HCT116 (cell line): ENCODE measurements around the gene ACAD9. TPM values are rescaled to one million over a fixed set of nuclear protein-coding genes. Genes with fewer than 3 reads are reported as not detected.

Source experiments
- ATAC-seq: fragments of 200-7000 bp; cut with Tn5 transposase; 2 replicates; pipeline ENCODE4 v1.9.1; 2020; ENCODE audit warnings: mild to moderate bottlenecking, moderate library complexity
- BruUV-seq: library from RNA; stranded (reverse); fragments of 400-500 nt; replicated peaks from 2 replicates; lab custom pipeline; 2021; lab: Mats Ljungman, UMichigan
- CTCF ChIA-PET: fragments of 300-600 bp; sonication (Branson Sonifier 250); formaldehyde crosslinking; loops from one replicate; lab custom pipeline; 2021; ENCODE audit warnings: antibody characterized with exemption; lab: Charles Lee
- POLR2A ChIA-PET: fragments of 300-600, 350-600 bp; sonication (Branson Sonifier 250); formaldehyde crosslinking; loops from one replicate; lab custom pipeline; 2021; ENCODE audit warnings: antibody characterized with exemption; lab: Charles Lee
- RAD21 ChIA-PET, 2 experiments: fragments of 300-600 bp; sonication (Branson Sonifier 250); formaldehyde crosslinking; loops; one replicate each; lab custom pipeline; 2023; ENCODE audit warnings: low total read pairs in 2 of 2; ENCODE audit not compliant: uncharacterized antibody in 2 of 2, unreplicated experiment in 2 of 2, low non-redundant PET in 1 of 2; lab: Charles Lee
- DNase-seq: peaks from one replicate; pipeline ENCODE4 v3.0.0-alpha.2; 2010; ENCODE audit warnings: low read depth, low spot score
- H2AFZ ChIP-seq: fragments of 200-600 bp; shearing (Covaris generic), sonication (generic); 2 replicates; pipeline ENCODE4 v1.6.1; 2017; ENCODE audit warnings: low read depth, mixed run types, mixed read lengths, antibody characterized with exemption, low read length; ENCODE audit not compliant: poor library complexity, severe bottlenecking
- H3K27ac ChIP-seq: 2 replicates; pipeline ENCODE4 v1.5.1; 2012; ENCODE audit warnings: low read depth, low read length
- H3K27me3 ChIP-seq: fragments of 200-600 bp; sonication (generic); 2 replicates; pipeline ENCODE4 v1.6.1; 2016; ENCODE audit warnings: mixed run types, low read length, mixed read lengths; ENCODE audit not compliant: insufficient read depth
- H3K36me3 ChIP-seq, 2 experiments: fragments of 200-500 bp in 1 of 2; fragments of 200-600 bp in 1 of 2; sonication (Bioruptor generic) in 1 of 2; sonication (generic) in 1 of 2; 2 replicates each; pipeline versions ENCODE4 v1.5.1 to v1.6.1; 2014 to 2016; ENCODE audit warnings: low read length in 2 of 2, inconsistent platforms in 1 of 2, mixed read lengths in 1 of 2, mixed run types in 1 of 2; ENCODE audit not compliant: insufficient read depth in 2 of 2, control insufficient read depth in 1 of 2
- H3K4me1 ChIP-seq, 2 experiments: fragments of 200-600 bp in 1 of 2; sonication (generic) in 1 of 2; 2 replicates each; pipeline versions ENCODE4 v1.5.1 to v1.6.1; 2012 to 2017; ENCODE audit warnings: low read length in 2 of 2, inconsistent platforms in 1 of 2, mild to moderate bottlenecking in 1 of 2, mixed read lengths in 1 of 2, mixed run types in 1 of 2, moderate library complexity in 1 of 2; ENCODE audit not compliant: insufficient read depth in 2 of 2, control insufficient read depth in 1 of 2
- H3K4me2 ChIP-seq: fragments of 200-600 bp; sonication (generic); 2 replicates; pipeline ENCODE4 v1.6.1; 2017; ENCODE audit warnings: mixed run types, low read length, mixed read lengths
- H3K4me3 ChIP-seq, 2 experiments: fragments of 200-600 bp in 1 of 2; sonication (generic) in 1 of 2; replicated peaks in 1 of 2; 2 replicates each; pipeline ENCODE4 v1.5.1; 2011 to 2016; ENCODE audit warnings: low read length in 2 of 2, control low read depth in 1 of 2, low read depth in 1 of 2, mild to moderate bottlenecking in 1 of 2, mixed read lengths in 1 of 2, mixed run types in 1 of 2
- H3K79me2 ChIP-seq: fragments of 200-600 bp; sonication (generic); 2 replicates; pipeline ENCODE4 v1.6.1; 2017; ENCODE audit warnings: mild to moderate bottlenecking, mixed run types, low read length, moderate library complexity, mixed read lengths; ENCODE audit not compliant: insufficient read depth
- H3K9ac ChIP-seq: fragments of 200-600 bp; sonication (generic); 2 replicates; pipeline ENCODE4 v1.6.1; 2016; ENCODE audit warnings: low read length, mixed read lengths
- H3K9me2 ChIP-seq: fragments of 200-600 bp; sonication (generic), shearing (Covaris generic); 2 replicates; pipeline ENCODE4 v1.6.1; 2017; ENCODE audit warnings: mixed run types, mild to moderate bottlenecking, moderate library complexity; ENCODE audit not compliant: insufficient read depth
- H3K9me3 ChIP-seq, 2 experiments: fragments of 200-500 bp in 1 of 2; fragments of 200-600 bp in 1 of 2; sonication (Bioruptor generic) in 1 of 2; sonication (generic) in 1 of 2; 2 replicates each; pipeline ENCODE4 v1.6.1; 2014 to 2017; ENCODE audit warnings: low read length in 2 of 2, mixed read lengths in 2 of 2, inconsistent platforms in 1 of 2, low read depth in 1 of 2, mild to moderate bottlenecking in 1 of 2, mixed run types in 1 of 2, moderate library complexity in 1 of 2; ENCODE audit not compliant: control insufficient read depth in 1 of 2, insufficient read depth in 1 of 2
- H4K20me1 ChIP-seq: fragments of 200-600 bp; sonication (generic), shearing (Covaris generic); 2 replicates; pipeline ENCODE4 v1.6.1; 2017; ENCODE audit warnings: mixed run types, mild to moderate bottlenecking, moderate library complexity; ENCODE audit not compliant: insufficient read depth
- ATF3 ChIP-seq: IDR thresholded peaks from 2 replicates; pipeline ENCODE4 v1.6.1; 2012
- CBX3 ChIP-seq: IDR thresholded peaks from 2 replicates; pipeline ENCODE4 v1.6.1; 2012; ENCODE audit warnings: low read depth
- CEBPB ChIP-seq: IDR thresholded peaks from 2 replicates; pipeline ENCODE4 v1.6.1; 2012; ENCODE audit warnings: low read depth
- EGR1 ChIP-seq: IDR thresholded peaks from 2 replicates; pipeline ENCODE4 v1.6.1; 2012; ENCODE audit warnings: low read depth
- ELF1 ChIP-seq: IDR thresholded peaks from 2 replicates; pipeline ENCODE4 v1.6.1; 2012; ENCODE audit warnings: low read depth, borderline replicate concordance
- EZH2 ChIP-seq: fragments of 200-600 bp; sonication (generic); IDR thresholded peaks from 2 replicates; pipeline ENCODE4 v1.6.1; 2017; ENCODE audit warnings: antibody characterized with exemption, mixed run types
- FOSL1 ChIP-seq: IDR thresholded peaks from 2 replicates; pipeline ENCODE4 v1.6.1; 2012; ENCODE audit warnings: low read depth
- MAX ChIP-seq: IDR thresholded peaks from 2 replicates; pipeline ENCODE4 v1.6.1; 2012
- POLR2AphosphoS5 ChIP-seq: IDR thresholded peaks from 2 replicates; pipeline ENCODE4 v1.6.1; 2011; ENCODE audit warnings: mild to moderate bottlenecking, low read depth, low read length, moderate library complexity
- RAD21 ChIP-seq: IDR thresholded peaks from 2 replicates; pipeline ENCODE4 v1.6.1; 2012; ENCODE audit warnings: low read depth, mild to moderate bottlenecking
- SIN3A ChIP-seq: IDR thresholded peaks from 2 replicates; pipeline ENCODE4 v1.6.1; 2012; ENCODE audit warnings: low read depth
- SRF ChIP-seq: IDR thresholded peaks from 2 replicates; pipeline ENCODE4 v1.6.1; 2012; ENCODE audit warnings: low read depth
- YY1 ChIP-seq: IDR thresholded peaks from 2 replicates; pipeline ENCODE4 v1.6.1; 2011; ENCODE audit warnings: low read length, low read depth, moderate library complexity, mild to moderate bottlenecking; ENCODE audit not compliant: insufficient replicate concordance; ENCODE audit errors: extremely low read depth
- ZFX ChIP-seq: fragments of 450-650 bp; IDR thresholded peaks from 2 replicates; pipeline ENCODE4 v1.6.1; 2017
- ZNF274 ChIP-seq: fragments of 200-500 bp; sonication (Bioruptor generic); IDR thresholded peaks from 2 replicates; pipeline ENCODE4 v1.6.1; 2014; ENCODE audit warnings: mild to moderate bottlenecking, low read depth, low read length, inconsistent platforms
- intact Hi-C: fragments of 100-400 bp; cut with micrococcal nuclease; formaldehyde crosslinking; loops from 2 replicates; pipeline ENCODE4 v1.10.0; 2022
- total RNA-seq: library from RNA; stranded (reverse); gene quantifications from one replicate; pipeline ENCODE4 v1.2.1, GENCODE V29; 2021; ENCODE audit not compliant: unreplicated experiment

ACAD9 gene
- total RNA-seq, 1 experiment from 2014 or later: 55.8 TPM

- RAD21 ChIA-PET: no interaction called here
- no peaks in the 10 kb centered on the region for H4K20me1 ChIP-seq
- peaks cover 15 to 30% of the 10 kb centered on the region in 2 experiments; a peak in 3 of 4 replicates for H3K9me3 ChIP-seq
- no peaks in the 10 kb centered on the region for H3K4me1 ChIP-seq
- H3K27me3 ChIP-seq: no peaks in the 10 kb centered on the region
- POLR2A ChIA-PET: no interaction called here
- H2AFZ ChIP-seq: no peak overlapping the region
- CTCF ChIA-PET: no interaction called here
- ATAC-seq (no peak), DNase-seq (no peak)
- H3K9ac ChIP-seq: no peak overlapping the region
- no peaks in the 10 kb centered on the region for H3K79me2 ChIP-seq
- BruUV-seq: no TSS peak
- TF ChIP-seq CEBPB (no peak), EZH2 (no peak), ELF1 (no peak), SRF (no peak), POLR2AphosphoS5 (no peak), ZNF274 (no peak), ATF3 (no peak), RAD21 (no peak), FOSL1 (no peak), YY1 (no peak), SIN3A (no peak), EGR1 (no peak), ZFX (no peak)
- H3K4me3 ChIP-seq: no peak overlapping the region
- no peak overlapping the region for H3K27ac ChIP-seq
- no peaks in the 10 kb centered on the region for H3K9me2 ChIP-seq
- no peaks in the 10 kb centered on the region for H3K36me3 ChIP-seq
- no peak overlapping the region for H3K4me2 ChIP-seq
- intact Hi-C loops: no loop called here
These were observed 21.3 kb upstream of the ACAD9 start for GRCh38 chr3:128858167-128858566.

- Histone ChIP-seq H3K9me3 (peaks cover 15 to 23% of the 10 kb centered on the region in 2 experiments; a peak in 3 of 4 replicates), H3K4me1 (no peaks in the 10 kb centered on the region), H3K27me3 (no peaks in the 10 kb centered on the region), H3K27ac (no peak overlapping the region), H3K9me2 (no peaks in the 10 kb centered on the region), H3K4me3 (no peak overlapping the region), H4K20me1 (no peaks in the 10 kb centered on the region), H3K79me2 (no peaks in the 10 kb centered on the region), H3K4me2 (no peak overlapping the region), H3K9ac (no peak overlapping the region), H2AFZ (no peak overlapping the region), H3K36me3 (no peaks in the 10 kb centered on the region)
- CTCF ChIA-PET: no interaction called here
- DNase-seq: no peak
- no peak for ATAC-seq
- POLR2A ChIA-PET: no interaction called here
- RAD21 ChIA-PET: no interaction called here
- intact Hi-C loops: no loop called here
- BruUV-seq: no TSS peak
- no peak for TF ChIP-seq EZH2
- no peak for TF ChIP-seq SIN3A
- peak; percentile 100 for TF ChIP-seq CBX3
- TF ChIP-seq POLR2AphosphoS5: no peak
- 0 out of 2 replicates have a peak, but pooled peaks have one; percentile 26 for TF ChIP-seq CEBPB
- no peak for TF ChIP-seq ELF1
- no peak for TF ChIP-seq MAX
- TF ChIP-seq FOSL1: no peak
- peak; percentile 45 for TF ChIP-seq YY1
- TF ChIP-seq ATF3: no peak
- TF ChIP-seq EGR1: no peak
- TF ChIP-seq ZNF274: no peak
These were observed 19.8 kb upstream of the ACAD9 start for GRCh38 chr3:128859630-128860029.
